PC-3 (cell line): ENCODE measurements around the gene ASXL2.

ENCODE experiments used
- EZH2phosphoT487 ChIP-seq: fragments of 300-600 bp; sonication (generic); IDR thresholded peaks from 2 replicates; pipeline ENCODE4 v1.6.1; 2018; ENCODE audit warnings: mild to moderate bottlenecking, antibody characterized with exemption, low read length, borderline replicate concordance
- TF ChIP-seq, protein P1 (sequence below): fragments of 300-600 bp; sonication (generic); conservative IDR thresholded peaks from 2 replicates; pipeline ENCODE4 v1.5.1; 2017; ENCODE audit warnings: antibody characterized with exemption, low read depth, mild to moderate bottlenecking, low read length

DNA sequence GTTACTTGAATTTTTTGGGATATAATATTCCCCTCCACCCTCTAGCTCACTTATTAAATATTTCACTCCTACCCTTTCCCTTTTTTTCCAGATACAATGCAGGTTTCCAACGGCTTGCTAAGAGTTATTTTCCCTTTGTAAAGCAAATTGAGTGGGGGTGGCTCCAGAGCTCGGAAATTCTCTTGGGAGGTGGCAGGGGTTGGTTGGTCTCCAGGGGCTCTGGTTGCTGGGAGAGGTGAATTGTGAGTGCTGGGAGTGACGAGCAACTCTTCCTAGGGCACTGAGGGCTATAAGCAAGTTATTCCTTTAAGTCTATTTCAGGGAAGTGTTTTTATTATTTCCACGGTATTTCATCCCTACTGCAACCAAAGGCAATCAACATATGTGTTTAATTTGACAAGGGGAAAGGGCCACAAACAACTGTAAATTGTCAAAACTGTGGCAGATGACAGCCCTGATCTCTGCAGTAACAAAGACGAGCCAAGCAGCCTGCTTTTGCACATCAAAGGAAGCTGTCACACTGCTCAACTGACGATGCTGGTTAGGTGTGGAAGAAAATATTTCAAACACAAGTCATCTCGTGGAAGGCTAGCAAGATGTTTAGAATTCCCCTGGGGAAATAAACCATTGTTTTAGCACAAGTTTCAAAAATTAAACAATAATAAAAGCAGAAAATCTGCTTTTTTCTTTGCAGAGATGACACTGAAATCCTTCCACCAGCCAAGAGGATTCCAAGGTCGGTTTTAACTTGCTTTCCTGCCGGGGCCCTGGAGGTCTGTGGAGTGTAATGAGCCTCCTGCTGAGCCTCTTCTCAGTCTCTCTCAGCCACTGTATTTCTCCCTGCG, 34.8 kb upstream of the ASXL2 start:
- TF ChIP-seq, protein P1, sequence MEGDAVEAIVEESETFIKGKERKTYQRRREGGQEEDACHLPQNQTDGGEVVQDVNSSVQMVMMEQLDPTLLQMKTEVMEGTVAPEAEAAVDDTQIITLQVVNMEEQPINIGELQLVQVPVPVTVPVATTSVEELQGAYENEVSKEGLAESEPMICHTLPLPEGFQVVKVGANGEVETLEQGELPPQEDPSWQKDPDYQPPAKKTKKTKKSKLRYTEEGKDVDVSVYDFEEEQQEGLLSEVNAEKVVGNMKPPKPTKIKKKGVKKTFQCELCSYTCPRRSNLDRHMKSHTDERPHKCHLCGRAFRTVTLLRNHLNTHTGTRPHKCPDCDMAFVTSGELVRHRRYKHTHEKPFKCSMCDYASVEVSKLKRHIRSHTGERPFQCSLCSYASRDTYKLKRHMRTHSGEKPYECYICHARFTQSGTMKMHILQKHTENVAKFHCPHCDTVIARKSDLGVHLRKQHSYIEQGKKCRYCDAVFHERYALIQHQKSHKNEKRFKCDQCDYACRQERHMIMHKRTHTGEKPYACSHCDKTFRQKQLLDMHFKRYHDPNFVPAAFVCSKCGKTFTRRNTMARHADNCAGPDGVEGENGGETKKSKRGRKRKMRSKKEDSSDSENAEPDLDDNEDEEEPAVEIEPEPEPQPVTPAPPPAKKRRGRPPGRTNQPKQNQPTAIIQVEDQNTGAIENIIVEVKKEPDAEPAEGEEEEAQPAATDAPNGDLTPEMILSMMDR: no peak
- no peak for TF ChIP-seq EZH2phosphoT487
